B cell (primary cell): ENCODE data around the gene KCNIP1.

Experiments
- CTCF ChIP-seq: fragments of 200-600 bp; IDR thresholded peaks from one replicate; pipeline ENCODE4 v1.8.0; 2022; ENCODE audit warnings: antibody characterized with exemption, mild to moderate bottlenecking
- EZH2 ChIP-seq: IDR thresholded peaks from 2 replicates; pipeline ENCODE4 v1.6.1; 2012; ENCODE audit warnings: borderline replicate concordance, low read depth, mild to moderate bottlenecking, moderate library complexity, low read length; ENCODE audit not compliant: insufficient read depth, poor library complexity, severe bottlenecking

- TF ChIP-seq CTCF = no peak
- TF ChIP-seq EZH2 = no peak
Measured at GRCh38 chr5:170517411-170517810, 13.6 kb downstream of the KCNIP1 start.
